ENCODE measurements around the gene TMEM161A.

DNA sequence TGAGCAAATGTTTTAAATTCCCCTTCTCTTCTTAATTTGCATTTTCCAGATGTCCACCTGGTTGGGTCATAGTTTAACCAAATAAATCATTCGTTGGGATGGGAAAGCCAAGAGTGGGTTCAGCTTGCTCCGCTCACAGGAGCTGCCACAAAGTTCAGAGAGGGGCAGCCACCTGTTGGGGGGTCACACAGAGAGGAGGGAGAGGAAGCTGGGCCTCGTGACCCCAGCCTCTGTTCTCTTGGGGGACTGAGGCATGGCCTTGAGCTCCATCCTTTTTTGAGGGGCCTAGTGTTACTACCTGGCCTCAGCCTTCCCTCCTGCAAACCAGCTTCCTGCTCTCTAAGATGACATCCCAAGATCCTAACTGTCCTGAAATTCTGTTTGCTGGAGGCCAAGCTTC lies 29.3 kb upstream of the TMEM161A start:
- TF ChIP-seq, protein P1, sequence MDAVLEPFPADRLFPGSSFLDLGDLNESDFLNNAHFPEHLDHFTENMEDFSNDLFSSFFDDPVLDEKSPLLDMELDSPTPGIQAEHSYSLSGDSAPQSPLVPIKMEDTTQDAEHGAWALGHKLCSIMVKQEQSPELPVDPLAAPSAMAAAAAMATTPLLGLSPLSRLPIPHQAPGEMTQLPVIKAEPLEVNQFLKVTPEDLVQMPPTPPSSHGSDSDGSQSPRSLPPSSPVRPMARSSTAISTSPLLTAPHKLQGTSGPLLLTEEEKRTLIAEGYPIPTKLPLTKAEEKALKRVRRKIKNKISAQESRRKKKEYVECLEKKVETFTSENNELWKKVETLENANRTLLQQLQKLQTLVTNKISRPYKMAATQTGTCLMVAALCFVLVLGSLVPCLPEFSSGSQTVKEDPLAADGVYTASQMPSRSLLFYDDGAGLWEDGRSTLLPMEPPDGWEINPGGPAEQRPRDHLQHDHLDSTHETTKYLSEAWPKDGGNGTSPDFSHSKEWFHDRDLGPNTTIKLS (IDR thresholded peaks at IDR 0.05; ENCODE audit: borderline replicate concordance, low read depth), result no peak
- TF ChIP-seq, protein P2, sequence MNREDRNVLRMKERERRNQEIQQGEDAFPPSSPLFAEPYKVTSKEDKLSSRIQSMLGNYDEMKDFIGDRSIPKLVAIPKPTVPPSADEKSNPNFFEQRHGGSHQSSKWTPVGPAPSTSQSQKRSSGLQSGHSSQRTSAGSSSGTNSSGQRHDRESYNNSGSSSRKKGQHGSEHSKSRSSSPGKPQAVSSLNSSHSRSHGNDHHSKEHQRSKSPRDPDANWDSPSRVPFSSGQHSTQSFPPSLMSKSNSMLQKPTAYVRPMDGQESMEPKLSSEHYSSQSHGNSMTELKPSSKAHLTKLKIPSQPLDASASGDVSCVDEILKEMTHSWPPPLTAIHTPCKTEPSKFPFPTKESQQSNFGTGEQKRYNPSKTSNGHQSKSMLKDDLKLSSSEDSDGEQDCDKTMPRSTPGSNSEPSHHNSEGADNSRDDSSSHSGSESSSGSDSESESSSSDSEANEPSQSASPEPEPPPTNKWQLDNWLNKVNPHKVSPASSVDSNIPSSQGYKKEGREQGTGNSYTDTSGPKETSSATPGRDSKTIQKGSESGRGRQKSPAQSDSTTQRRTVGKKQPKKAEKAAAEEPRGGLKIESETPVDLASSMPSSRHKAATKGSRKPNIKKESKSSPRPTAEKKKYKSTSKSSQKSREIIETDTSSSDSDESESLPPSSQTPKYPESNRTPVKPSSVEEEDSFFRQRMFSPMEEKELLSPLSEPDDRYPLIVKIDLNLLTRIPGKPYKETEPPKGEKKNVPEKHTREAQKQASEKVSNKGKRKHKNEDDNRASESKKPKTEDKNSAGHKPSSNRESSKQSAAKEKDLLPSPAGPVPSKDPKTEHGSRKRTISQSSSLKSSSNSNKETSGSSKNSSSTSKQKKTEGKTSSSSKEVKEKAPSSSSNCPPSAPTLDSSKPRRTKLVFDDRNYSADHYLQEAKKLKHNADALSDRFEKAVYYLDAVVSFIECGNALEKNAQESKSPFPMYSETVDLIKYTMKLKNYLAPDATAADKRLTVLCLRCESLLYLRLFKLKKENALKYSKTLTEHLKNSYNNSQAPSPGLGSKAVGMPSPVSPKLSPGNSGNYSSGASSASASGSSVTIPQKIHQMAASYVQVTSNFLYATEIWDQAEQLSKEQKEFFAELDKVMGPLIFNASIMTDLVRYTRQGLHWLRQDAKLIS (CRISPR knock-in tag; IDR thresholded peaks at IDR 0.05), result no peak
- TF ChIP-seq MAFK (IDR thresholded peaks at IDR 0.05; ENCODE audit: low read length) (no peak), SP1 (CRISPR knock-in tag; IDR thresholded peaks at IDR 0.05) (no peak), DIDO1 (tag; IDR thresholded peaks at IDR 0.05; ENCODE audit: low read depth) (no peak)
- TF ChIP-seq, protein P3, sequence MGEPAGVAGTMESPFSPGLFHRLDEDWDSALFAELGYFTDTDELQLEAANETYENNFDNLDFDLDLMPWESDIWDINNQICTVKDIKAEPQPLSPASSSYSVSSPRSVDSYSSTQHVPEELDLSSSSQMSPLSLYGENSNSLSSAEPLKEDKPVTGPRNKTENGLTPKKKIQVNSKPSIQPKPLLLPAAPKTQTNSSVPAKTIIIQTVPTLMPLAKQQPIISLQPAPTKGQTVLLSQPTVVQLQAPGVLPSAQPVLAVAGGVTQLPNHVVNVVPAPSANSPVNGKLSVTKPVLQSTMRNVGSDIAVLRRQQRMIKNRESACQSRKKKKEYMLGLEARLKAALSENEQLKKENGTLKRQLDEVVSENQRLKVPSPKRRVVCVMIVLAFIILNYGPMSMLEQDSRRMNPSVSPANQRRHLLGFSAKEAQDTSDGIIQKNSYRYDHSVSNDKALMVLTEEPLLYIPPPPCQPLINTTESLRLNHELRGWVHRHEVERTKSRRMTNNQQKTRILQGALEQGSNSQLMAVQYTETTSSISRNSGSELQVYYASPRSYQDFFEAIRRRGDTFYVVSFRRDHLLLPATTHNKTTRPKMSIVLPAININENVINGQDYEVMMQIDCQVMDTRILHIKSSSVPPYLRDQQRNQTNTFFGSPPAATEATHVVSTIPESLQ (CRISPR knock-in tag; IDR thresholded peaks at IDR 0.05), result no peak
- TF ChIP-seq, protein P4, sequence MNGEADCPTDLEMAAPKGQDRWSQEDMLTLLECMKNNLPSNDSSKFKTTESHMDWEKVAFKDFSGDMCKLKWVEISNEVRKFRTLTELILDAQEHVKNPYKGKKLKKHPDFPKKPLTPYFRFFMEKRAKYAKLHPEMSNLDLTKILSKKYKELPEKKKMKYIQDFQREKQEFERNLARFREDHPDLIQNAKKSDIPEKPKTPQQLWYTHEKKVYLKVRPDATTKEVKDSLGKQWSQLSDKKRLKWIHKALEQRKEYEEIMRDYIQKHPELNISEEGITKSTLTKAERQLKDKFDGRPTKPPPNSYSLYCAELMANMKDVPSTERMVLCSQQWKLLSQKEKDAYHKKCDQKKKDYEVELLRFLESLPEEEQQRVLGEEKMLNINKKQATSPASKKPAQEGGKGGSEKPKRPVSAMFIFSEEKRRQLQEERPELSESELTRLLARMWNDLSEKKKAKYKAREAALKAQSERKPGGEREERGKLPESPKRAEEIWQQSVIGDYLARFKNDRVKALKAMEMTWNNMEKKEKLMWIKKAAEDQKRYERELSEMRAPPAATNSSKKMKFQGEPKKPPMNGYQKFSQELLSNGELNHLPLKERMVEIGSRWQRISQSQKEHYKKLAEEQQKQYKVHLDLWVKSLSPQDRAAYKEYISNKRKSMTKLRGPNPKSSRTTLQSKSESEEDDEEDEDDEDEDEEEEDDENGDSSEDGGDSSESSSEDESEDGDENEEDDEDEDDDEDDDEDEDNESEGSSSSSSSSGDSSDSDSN (IDR thresholded peaks at IDR 0.05; ENCODE audit: borderline replicate concordance in 1 of 2, low read depth in 2 of 2, low read length in 2 of 2), result no peak
